Islet precursor cell (in vitro differentiated cells): ENCODE data around the gene TRAPPC2.
"Not testable (repeated sequence)": the region's sequence is repeated elsewhere in the genome, so short reads cannot be mapped to it uniquely, and the experiment has no call there.

Experiments
- DNase-seq: peaks from one replicate; pipeline ENCODE4 v3.0.0-alpha.2; 2018

Gene TRAPPC2

GRCh38 chrX:13697455-13697854 lies 37.0 kb downstream of the TRAPPC2 start:
- no peak for DNase-seq

- DNase-seq = no peak
These were observed 38.8 kb downstream of the TRAPPC2 start for GRCh38 chrX:13695601-13696115.

- no peak for DNase-seq
These were observed 39.4 kb downstream of the TRAPPC2 start for GRCh38 chrX:13694983-13695382.

DNA sequence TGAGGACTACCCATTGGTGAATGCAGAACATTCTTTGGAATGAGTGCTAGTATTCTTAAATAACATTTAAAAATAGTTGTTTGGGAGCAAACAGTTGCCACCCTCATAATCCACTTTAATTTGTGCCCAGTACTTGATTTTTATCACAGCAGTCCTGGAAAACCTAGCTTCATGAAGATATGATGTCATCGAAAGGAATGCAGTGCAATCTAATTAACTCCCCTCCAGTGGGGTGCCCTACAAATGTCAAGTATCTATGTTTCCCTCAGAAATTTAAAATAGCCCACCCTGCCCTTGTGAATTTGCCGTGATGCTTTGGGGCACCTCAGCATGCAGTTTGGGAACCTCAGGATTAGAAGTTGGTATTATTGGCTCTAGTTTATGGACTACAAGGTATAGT lies 40.1 kb downstream of the TRAPPC2 start:
- no peak for DNase-seq

GRCh38 chrX:13693341-13693961 lies 41.0 kb downstream of the TRAPPC2 start:
- DNase-seq = no peak

DNA sequence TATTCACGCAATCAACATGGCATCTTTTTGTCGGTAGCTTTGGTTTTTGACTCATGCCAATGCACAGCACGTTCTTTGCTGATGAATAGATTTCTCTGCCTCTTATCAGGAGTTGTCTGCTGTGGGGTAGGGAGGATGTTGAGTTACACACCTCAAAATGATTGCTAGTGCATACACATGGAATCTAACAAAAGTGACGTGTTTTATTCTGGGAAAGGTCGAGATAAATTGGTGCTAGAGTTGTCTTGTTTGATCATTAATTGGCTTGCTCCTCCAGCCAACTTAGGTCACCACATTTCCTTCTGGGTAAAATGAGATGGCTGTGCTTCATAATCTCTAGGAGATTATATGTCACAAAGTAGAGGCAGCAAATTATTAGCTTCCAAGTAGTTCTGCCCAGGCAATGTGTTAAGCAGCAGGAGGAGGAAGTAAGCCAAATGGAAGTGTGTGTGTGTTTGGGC lies 41.6 kb downstream of the TRAPPC2 start:
- DNase-seq = no peak

DNA sequence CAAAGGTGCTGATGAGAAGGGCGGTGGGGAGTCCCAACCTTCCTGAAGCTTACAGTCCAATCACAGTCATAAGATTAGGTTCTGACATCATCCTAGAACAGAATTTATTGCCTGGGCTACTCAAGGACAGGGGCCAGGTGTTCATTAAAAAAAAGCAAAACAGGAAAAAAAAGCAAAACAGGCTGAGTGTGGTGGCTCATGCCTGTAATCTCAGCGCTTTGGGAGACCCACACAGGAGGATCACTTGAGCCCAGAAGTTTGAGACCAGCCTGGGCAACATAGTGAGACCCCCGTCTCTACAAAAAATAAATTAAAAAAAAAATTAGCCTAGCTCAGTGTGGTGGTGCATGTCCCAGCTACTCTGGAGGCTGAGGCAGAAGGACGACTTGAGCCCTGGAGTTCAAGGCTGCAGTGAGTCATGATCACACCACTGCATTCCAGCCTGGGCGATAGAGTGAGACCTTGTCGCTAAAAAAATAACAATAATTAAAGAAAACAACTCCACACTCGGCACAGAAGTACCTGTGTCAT lies 42.5 kb downstream of the TRAPPC2 start:
- no peak for DNase-seq

GRCh38 chrX:13690836-13691235 lies 43.6 kb downstream of the TRAPPC2 start:
- DNase-seq = no peak

DNA sequence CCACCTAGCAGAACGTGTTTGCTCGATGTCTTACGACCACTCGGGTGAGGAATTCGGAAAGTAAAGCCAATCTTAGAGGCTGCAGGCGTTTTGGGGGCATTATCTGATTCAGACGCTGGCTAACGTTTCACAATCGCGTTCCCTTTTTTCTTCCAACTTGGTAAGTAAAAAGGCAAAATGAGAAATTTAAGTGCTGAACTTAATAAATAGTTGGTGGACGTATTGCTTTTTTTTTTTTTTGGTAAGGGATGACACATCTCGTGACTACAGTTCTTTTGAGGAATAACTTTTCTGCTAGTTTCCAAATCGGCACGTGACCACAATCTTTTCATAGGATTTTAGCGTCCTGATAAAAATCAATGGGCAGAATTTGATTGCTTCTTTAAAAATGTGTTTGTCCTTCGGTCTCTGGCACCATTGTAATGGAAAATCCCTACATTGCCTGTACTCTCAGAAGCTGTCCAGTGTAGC lies 44.6 kb downstream of the TRAPPC2 start:
- no peak for DNase-seq

DNA sequence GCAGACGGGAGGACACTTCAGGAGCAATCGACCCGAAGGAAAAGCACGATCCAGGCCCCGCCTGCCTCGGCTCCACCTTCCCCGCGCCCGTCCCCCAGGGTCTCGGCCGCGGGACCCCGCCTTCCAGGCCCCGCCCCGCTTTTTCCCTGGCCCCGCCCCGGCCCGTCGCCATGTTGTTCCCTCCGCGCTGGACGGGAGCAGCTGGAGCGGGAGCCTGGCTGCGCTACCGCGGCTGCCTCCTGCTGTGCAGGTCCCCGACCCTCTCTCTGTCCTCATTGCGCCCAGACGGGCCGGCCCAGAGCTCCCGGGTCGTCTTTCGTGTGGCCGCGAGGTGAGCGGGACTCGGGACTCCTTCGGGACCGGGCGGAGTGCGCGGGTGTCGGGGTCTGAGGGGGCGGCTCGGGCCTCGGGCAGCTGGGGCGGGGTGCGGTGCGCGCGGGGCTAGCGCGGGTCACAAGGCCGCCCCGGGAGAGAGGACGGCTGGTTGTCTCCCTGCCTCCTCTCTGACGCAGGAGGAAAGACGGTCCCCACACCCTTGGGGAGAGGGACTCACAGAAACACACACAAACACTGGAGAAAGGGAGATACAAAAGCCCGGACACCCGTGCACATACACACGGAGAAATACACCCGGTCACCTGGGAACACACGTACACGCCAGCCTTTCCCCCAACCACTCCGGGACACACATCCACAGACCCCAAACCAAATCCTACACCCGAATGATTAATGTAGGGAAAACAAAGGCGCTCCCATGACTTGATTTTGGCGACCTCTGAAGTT lies 45.3 kb downstream of the TRAPPC2 start, which contains the start of gene RAB9A:
Gene RAB9A, plus strand, starts transcription at position 171 of the 783 bp plus-strand sequence. CDS start 19,619 bp downstream, outside the sequence.
- DNase-seq = peak; percentile 90

DNA sequence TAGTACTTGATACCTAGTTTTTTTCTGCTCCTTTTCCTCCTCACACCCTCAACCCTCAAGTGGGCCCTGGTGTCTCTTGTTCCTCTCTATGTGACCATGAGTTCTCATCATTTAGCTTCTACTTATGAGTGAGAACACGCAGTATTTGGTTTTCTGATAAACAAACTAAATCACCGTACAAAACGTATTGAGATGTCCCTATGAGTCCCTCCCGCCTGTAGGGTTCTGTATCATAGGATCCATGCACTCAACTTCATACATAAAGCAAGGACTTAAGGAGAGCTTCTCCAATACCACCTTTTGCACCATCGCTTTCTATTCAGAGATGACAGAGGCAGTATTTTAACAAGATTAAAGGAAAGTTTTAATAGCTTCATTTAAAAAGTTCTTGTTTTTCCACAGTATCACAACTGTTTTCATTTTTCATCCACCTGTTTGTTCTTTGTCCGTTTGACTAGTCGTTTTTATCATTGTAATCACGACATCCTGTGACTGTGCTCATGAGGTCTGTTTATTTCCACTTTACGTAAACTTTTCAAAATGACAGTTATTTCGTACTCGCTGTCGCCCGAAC lies 45.9 kb downstream of the TRAPPC2 start:
- DNase-seq = no peak

DNA sequence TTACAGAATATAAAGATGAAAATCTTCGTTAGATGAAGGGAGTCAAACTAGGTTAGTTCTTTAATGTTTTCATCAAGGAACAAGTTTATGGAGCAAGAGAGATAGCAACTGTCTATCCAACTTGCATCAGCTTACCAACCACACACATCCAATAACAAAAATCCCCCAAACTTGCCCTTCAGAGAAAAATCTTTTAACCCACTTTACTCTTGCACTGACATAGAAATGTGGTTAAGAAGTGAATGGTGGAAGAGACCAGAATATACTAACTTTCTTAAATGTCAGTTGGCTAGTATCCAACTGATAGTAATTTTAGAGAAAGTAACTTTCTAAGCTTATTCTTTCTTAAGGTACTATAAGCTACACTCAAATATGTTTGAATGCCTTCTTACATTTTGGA lies 47.2 kb downstream of the TRAPPC2 start:
- no peak for DNase-seq

DNA sequence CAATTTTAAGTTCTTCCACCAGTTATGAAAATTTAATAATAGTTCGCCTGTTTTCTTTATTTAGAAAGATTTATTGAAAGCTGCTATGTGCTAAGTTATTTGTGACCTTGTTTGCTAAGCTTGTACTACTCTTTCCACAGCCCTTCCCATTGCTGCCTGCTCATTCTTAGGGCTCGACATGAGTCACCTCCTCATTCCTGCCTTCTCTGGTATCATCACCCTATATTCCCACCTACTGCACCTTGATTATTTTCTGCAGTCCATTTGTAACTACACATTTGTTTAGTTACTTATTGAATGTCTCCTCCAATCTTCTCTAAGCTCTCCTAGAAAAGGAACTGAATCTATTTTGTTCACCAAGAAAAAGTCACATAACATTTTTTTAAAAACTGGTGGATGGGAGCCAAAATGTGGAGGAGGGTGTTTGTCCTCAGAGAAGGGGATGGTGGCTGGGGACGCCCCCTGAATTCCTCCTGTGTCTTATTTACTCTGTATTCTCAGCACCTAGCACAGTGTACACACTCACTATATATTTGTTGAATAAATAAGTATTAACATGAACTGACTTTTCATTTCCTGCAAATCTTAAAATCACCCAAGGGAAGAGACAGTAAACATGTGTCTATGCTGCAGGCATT lies 49.2 kb downstream of the TRAPPC2 start:
- no peak for DNase-seq

- no peak for DNase-seq
These were observed 50.1 kb downstream of the TRAPPC2 start for GRCh38 chrX:13684361-13684760.

DNA sequence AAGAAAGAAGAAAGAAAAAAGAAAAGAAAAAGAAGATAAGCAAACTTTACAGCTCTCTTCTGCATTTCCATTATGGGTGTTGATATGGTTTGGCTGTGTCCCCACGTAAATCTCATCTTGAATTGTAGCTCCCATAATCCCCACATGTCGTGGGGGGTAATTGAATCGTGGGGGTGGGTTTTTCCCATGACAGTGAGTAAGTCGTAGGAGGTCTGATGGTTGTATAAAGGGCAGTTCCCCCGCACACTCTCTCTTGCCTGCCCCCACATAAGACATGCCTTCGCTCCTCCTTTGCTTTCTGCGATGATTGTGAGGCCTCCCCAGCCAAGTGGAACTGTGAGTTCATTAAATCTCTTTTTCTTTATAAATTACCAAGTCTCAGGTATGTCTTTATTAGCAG lies 52.8 kb downstream of the TRAPPC2 start:
- DNase-seq = no peak

DNA sequence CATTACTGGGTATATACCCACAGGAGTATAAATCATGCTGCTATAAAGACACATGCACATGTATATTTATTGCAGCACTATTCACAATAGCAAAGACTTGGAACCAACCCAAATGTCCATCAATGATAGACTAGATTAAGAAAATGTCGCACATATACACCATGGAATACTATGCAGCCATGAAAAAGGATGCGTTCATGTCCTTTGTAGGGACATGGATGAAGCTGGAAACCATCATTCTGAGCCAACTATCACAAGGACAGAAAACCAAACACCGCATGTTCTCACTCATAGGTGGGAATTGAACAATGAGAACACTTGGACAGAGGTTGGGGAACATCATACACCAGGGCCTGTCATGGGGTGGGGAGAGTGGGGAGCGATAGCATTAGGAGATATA lies 54.7 kb downstream of the TRAPPC2 start:
- not testable (repeated sequence) for DNase-seq

DNA sequence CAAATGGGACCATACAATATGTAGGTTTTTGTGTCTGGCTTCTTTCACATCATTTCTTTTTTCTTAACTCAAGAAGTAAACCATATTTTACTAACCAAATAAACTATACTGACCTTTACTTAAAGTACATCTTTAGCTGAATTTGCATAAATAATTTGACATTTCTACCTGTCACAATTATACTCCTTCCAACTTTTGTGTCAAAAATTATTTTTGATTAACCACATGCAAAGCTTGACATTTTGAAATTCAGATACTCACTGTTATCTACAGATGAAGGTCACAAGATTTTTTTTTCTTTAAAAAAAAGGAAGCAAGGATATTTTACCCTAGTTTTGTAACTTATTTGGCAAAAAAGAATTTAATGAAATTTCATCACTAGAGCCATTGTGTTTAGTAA lies 57.5 kb downstream of the TRAPPC2 start:
- DNase-seq = no peak

GRCh38 chrX:13673016-13673415 lies 61.4 kb downstream of the TRAPPC2 start:
- no peak for DNase-seq

DNA sequence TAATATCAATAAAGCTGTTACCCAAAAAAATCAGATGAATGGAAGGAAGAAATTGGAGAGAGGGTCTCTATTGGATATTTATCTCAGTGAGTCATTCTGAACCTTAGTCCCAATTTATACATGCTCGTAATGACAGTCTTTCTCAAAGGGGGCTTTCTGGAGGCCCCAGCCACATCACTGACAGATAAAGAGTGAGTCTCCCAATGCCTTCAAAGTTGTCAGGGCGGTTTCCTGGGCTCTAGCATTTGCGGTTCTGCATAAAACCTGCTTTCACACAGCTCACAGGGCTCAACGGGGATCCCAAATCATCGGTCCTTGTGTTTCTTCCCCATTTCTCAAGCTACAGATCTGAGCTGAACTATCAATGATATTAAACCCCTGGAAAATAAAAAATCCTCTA lies 64.2 kb downstream of the TRAPPC2 start:
- no peak for DNase-seq

GRCh38 chrX:13669755-13670154 lies 64.7 kb downstream of the TRAPPC2 start:
- DNase-seq = not testable (repeated sequence)

DNA sequence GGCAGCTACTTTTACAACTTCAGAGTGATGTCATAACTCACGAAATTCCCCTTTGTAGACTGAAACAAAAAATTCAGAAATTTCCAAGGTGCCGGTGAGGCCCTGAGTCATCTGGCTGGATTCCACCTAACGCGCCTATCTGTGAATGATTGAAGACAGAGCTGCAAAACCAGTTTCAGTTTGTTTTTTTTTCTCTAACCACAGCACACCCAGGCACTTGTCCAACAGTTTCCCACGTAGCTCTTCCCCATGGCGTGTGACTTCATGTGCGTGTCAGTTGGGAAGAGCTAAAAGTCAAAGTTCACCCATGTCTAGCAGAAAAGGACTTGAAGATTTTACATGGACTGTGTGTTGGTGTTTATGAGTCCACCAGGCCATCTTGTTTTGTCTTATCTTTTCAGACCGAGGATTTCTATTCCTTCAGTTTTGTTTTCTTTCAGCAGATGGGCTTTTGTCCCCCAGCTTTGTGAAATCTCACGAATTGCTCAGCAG lies 65.1 kb downstream of the TRAPPC2 start:
- DNase-seq = peak; percentile 87

DNA sequence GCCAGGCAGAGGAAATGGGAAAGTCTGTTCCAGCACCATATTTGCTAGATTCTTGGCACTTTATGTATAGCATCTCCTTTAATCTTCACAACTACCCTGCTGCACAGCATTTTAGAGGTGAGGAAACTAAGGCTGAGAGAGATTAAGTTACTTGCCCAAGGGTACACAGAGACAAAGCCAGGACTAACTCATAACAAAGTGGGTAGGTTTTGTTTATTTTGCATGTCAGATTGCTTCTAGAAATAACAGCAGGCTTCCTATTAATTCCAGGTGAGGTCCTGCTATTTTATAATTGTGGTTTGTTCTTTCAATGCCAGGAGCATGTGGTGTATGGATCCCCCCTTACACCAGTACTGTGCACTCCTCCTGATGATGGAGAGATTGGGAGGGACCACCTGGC lies 66.5 kb downstream of the TRAPPC2 start:
- DNase-seq = no peak

DNA sequence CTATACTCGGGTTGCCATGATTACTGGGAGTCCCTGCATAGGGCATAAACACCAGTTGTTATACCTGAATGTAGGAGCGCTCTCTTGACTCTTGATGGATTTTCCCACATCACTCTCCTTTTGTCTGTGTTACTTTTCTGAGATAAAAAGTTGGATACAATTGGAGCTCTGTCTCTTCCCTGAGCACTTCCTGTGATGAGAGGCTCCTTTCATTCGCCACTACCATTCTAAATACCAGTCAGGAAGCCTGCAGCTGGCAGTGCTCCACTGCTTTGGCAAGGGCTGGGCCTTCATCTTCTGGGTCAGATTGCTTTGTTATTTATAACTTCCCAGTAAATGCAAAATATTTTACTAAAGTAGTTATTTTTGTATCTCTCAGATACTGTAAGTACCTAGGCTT lies 67.6 kb downstream of the TRAPPC2 start:
- no peak for DNase-seq
